H7 (cell line): ENCODE data around the gene PAPPA2. TPM values are rescaled to one million over a fixed set of nuclear protein-coding genes. Genes with fewer than 3 reads are reported as not detected.

Experiments
- DNase-seq: peaks from one replicate; pipeline ENCODE4 v3.0.0; 2012
- H3K27me3 ChIP-seq: 2 replicates; pipeline ENCODE4 v1.6.0; 2011; ENCODE audit warnings: mild to moderate bottlenecking, low read length; ENCODE audit not compliant: control insufficient read depth, insufficient read depth
- H3K36me3 ChIP-seq: replicated peaks from 2 replicates; pipeline ENCODE4 v1.5.1; 2011; ENCODE audit warnings: low read length; ENCODE audit not compliant: control insufficient read depth, insufficient read depth
- H3K4me3 ChIP-seq: 2 replicates; pipeline ENCODE4 v1.5.1; 2011; ENCODE audit warnings: low read depth, mild to moderate bottlenecking, control low read depth, low read length, moderate library complexity; ENCODE audit not compliant: insufficient read depth
- total RNA-seq: library from RNA; depleted of rRNA; stranded (reverse); fragments of >200 nt; shearing (Covaris generic); gene quantifications from 2 replicates; pipeline ENCODE4 v1.2.3, GENCODE V29; 2014

Gene PAPPA2
- total RNA-seq, 1 experiment from 2014 or later: 0.45 TPM

DNA sequence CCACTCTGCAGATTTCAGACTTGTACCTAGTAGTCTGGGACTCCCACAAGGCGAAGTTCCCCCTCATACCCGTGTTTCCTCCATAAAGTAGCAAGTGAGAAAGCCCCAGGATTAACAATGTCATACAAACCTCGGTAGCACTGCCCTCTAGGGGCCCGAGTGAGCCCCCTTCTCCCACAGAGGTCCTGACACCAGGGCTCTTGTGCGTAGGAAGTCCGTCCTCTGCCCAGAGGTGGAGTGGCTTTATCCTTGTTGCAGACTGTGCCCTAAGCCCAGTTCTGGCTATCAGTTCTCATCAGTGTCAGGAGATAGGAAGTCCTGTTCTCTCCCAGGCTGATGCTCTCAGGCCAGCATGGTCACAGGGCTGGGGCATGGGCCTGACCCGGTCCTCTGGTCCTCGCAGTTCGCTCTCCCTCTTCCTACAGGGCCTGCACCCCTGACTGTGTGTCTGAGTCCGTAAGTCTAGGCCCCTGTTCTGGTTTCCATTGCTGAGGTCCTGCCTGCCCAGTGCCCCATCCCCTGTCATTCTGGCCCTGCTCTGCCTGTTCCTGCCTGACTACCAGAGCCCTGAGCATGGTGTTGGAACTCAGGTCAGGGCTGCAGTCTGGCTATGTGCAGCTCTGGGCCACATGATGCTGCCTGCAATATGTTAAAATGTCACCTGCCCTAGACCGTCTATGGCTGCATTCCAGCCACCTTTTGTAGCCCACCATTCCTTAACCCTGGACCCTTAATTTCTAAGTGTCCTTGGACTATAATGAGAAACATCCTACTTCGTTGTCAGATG, 416.0 kb downstream of the PAPPA2 start:
- peak; percentile 61 for DNase-seq
- H3K4me3 ChIP-seq: no peak overlapping the region
- H3K27me3 ChIP-seq: no peaks in the 10 kb centered on the region
- H3K36me3 ChIP-seq: no peaks in the 10 kb centered on the region

DNA sequence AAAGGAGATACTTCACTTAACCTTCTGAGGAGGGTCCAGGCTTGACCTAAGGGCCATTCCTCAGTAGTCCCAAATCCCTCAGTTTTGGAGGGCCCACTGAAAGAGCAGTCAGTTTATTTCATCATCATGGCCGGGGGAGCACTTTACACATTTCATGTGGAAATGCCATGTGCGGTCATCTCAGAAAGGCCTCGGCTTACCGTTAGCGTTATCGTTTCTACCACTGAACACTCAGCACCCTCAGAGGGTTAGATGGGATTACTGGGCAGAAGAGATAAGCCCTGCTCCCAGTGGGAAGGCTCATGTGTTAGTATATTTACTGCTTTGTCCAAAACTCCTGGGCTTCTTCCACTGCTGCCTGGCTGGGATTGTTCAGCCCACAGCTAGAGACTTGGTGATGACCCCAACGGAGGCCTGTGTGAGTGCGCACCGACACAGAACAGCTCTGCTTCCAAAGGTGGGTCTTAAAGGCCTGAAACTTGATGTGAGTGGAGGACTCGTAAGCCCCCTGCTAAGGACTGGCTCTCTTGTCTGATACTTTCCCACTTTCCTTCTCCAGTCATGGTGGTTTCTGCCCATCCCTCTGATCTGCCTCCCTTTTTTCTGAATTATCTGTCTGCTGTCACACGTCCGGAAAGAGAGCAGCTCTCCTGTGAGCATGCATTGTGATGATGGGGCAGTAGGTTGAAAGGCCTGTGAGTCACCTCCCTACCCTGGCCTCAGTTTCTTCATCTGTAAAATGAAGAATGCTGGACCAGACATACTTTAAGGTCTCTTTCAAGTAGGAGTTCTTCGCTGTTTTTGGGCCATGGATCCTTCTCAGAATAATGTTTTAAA, 417.0 kb downstream of the PAPPA2 start:
- no peak for DNase-seq

DNA sequence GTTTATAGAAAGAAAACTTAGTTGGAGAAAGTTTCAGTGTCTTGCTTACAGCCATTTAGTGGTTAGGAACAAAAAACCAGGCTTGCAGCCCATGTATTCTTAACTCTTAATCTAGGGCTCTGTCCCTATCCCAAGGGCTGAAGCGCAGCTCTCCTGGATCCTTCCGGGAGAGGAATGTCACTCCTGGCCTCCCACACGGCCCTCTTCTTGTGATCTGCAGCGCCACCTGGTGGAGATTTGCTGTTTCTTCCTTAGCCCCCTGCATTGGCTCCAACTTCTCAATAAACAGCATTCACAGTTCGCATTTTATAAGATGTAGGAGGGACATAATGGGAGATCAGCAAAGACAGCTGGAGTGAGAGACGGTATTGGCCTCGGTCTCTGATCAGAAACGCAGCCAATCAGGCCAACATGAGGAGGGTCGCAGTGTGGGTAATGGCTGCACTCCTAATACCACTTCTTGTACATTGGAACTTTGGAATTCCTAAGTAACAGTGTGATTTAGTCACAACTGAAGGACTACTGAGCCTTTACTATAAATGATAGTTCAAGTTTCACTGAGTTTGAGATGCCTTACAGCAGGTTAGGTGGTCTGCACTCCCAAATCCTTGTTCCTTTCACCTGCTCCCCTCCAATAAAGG, 418.1 kb downstream of the PAPPA2 start:
- Histone ChIP-seq H3K36me3 (no peaks in the 10 kb centered on the region), H3K27me3 (no peaks in the 10 kb centered on the region), H3K4me3 (no peak overlapping the region)
- DNase-seq: peak; percentile 86

More for the DNA sequence above, 417.0 kb downstream of the PAPPA2 start:
- Histone ChIP-seq H3K27me3 (no peaks in the 10 kb centered on the region), H3K36me3 (no peaks in the 10 kb centered on the region), H3K4me3 (no peak overlapping the region)

GRCh38 chr1:176884286-176884685, 421.3 kb downstream of the PAPPA2 start:
- Histone ChIP-seq H3K27me3 (no peaks in the 10 kb centered on the region), H3K36me3 (no peaks in the 10 kb centered on the region), H3K4me3 (no peak overlapping the region)
- no peak for DNase-seq

GRCh38 chr1:176884911-176885310, 421.9 kb downstream of the PAPPA2 start:
- H3K4me3 ChIP-seq: no peak overlapping the region
- H3K27me3 ChIP-seq: no peaks in the 10 kb centered on the region
- no peaks in the 10 kb centered on the region for H3K36me3 ChIP-seq
- no peak for DNase-seq

DNA sequence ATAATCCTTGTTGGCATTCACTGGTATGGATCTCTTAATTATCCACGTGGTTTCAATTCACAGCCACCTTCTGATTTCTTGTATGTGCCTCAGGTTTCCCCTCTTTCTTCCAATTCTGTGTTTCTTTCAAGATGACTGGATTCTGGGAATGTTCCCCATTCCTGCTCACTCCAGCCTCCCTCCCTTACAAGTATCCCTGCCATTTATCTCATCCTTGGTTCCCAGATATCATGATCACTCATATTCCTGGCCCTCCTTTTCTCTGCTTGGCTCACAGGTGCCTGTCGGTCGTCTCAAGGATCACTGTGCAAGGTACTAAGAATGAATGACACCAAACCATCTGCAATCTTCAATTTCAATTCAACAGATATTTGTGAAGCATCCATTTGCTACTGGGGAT, 422.4 kb downstream of the PAPPA2 start:
- Histone ChIP-seq H3K4me3 (no peak overlapping the region), H3K36me3 (no peaks in the 10 kb centered on the region), H3K27me3 (no peaks in the 10 kb centered on the region)
- no peak for DNase-seq

GRCh38 chr1:176885751-176886150, 422.8 kb downstream of the PAPPA2 start:
- Histone ChIP-seq H3K4me3 (no peak overlapping the region), H3K36me3 (no peaks in the 10 kb centered on the region), H3K27me3 (no peaks in the 10 kb centered on the region)
- DNase-seq: no peak

DNA sequence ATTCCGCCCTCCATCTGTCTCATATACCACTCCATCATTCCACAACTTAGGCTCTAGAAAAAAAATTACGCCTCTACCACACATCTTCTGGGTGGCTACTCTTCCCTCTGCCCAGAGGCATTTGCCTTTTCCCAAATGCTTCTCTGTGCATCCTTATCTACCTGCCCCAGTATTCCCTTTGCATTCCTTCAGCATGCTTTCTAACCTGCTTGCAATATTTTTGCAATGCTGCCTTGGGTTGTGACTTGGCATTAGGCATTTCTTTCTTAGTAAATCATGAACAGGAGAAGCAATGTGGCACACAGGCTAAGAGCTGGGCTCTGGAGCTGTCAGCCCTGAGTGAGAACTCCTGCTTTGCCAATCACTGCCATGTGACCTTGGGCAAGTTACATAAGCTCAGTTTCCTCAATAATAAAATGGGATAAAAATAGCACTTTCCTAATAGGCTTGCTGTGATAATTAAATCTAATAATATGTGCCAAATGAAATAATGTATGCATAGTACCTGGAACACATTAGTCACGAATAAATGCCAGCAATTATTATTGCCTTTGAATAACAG, 425.6 kb downstream of the PAPPA2 start:
- Histone ChIP-seq H3K4me3 (no peak overlapping the region), H3K36me3 (no peaks in the 10 kb centered on the region), H3K27me3 (no peaks in the 10 kb centered on the region)
- no peak for DNase-seq

- H3K4me3 ChIP-seq: no peak overlapping the region
- no peak for DNase-seq
- H3K27me3 ChIP-seq: peaks cover 2% of the 10 kb centered on the region; the same call in 1 of the 2 replicates
- H3K36me3 ChIP-seq: no peaks in the 10 kb centered on the region
Observed at GRCh38 chr1:176893625-176894352, 430.8 kb downstream of the PAPPA2 start.

- peaks cover 2% of the 10 kb centered on the region; the same call in 1 of the 2 replicates for H3K27me3 ChIP-seq
- DNase-seq: no peak
- no peak overlapping the region for H3K4me3 ChIP-seq
- H3K36me3 ChIP-seq: no peaks in the 10 kb centered on the region
Observed at GRCh38 chr1:176894450-176894849, 431.5 kb downstream of the PAPPA2 start.
